GOT3 (cell line): ENCODE results near the gene AAGAB.

ENCODE experiments used
- DNase-seq: peaks from one replicate; lab custom pipeline; 2025; ENCODE audit warnings: mixed read lengths; lab: John Stamatoyannopoulos, UW

The AAGAB gene

GRCh38 chr15:67187351-67187854 lies 67.1 kb downstream of the AAGAB start:
- DNase-seq: no peak

DNA sequence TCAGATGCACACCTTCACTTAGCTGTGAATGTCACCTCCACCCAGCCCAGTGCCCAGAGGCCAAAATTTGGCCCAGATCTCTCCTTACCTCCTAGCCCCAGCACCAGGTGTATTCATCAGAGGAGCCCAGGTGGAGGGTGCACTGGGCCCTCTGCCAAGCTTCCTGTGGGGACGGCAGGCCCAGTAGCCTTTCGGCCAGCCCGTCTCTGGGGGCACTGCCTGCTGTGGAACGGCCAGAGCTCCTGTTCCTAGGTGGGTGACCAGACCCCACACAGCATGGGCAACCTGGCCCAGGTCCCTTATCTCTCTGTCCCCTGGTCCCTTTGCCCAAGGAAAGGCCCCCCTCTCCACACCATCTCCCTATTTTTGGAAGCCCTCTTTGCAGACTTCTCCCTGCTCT lies 67.8 kb downstream of the AAGAB start:
- no peak for DNase-seq

- DNase-seq: no peak
Observed at GRCh38 chr15:67186226-67186649, 68.2 kb downstream of the AAGAB start.

GRCh38 chr15:67185621-67186225 lies 68.7 kb downstream of the AAGAB start:
- DNase-seq: no peak

DNA sequence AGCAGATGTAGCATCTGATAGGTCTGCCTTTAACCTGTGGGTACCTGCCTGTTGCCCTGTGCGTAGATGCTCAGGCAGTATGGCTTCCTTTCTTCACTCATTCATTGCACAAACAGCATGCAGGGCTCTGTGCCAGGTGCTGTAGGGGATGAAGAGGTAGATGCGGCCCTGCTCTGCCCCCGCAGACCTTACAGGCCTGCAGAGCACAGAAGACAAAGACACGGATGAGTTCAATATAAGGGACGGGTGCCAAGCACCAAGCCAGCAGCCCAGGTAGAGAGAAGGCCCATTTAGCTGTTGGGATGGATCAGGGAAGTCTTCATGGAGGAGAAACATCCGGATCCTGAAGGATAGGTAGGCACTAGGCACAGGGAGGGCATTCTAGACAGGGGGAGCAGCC lies 69.4 kb downstream of the AAGAB start:
- no peak for DNase-seq

- DNase-seq: no peak
Observed at GRCh38 chr15:67184208-67184925, 70.1 kb downstream of the AAGAB start.

DNA sequence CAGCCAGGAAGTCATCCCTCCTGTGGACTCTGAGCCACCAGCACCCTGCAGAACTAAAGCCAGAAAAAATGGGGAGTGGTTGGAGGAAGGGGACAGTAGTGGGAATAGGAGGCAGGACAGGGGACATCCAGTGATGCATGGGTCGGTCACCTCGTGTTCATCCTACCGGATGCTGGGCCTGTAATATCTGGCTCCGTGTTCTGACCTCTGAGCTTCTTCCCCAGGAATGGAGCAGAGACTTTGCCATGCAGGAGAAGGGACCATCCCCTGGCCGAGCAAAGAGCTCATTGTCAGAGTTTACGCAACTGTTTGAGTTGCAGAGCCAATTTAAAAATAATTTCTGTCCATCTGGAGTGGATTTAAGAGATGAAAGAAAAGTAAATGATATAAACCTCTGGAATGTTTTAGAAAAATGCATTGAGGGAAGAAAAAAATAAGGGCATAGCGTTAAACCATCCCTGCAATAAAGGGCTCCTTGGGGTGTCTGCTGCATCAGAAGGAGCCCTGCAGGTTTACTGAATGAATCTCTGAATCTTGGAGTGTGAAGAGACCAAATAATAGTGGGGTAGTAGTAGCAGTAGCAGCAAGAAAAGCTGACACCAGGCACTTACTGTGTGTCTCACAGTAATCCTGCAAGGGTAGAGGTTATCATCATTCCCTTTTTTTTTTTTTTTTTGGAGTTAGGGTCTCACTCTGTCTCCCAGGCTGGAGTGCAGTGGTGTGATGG lies 70.9 kb downstream of the AAGAB start:
- DNase-seq: no peak

DNA sequence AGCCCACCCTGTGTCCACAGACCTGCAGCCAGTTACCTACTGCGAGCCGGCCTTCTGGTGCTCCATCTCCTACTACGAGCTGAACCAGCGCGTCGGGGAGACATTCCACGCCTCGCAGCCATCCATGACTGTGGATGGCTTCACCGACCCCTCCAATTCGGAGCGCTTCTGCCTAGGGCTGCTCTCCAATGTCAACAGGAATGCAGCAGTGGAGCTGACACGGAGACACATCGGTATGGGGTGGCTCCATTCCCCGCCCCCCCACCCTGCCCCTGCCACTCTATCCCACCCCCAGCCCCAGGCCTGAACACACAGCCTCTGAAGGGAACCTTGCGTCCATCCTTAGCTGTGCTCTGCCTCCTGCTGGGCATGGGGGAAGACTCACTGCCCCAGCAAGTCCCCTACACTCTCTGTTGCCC lies 73.2 kb downstream of the AAGAB start:
- DNase-seq: no peak

GRCh38 chr15:67180514-67181191 lies 73.8 kb downstream of the AAGAB start:
- no peak for DNase-seq

DNA sequence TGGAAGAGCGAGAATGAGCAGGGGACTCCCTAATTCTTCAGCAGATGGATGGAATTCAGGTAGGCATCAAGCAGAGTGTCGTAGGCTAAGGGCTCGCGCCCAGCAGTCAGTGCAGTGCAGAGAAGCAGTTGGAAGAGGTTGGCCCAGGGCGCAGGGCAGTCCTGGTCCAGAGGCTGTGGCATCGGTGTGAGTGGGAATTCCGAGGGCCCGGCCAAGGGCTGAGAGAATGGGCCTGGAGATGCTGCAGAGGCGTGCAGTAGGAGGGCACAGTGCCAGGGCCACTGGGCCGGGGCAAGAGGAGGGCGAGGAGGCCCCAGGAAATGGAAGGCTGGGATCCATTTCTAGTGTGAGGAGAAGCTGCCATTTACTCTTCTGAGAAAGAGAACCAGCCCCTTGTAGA lies 74.4 kb downstream of the AAGAB start:
- no peak for DNase-seq

GRCh38 chr15:67179411-67179995 lies 75.0 kb downstream of the AAGAB start:
- DNase-seq: no peak

- DNase-seq: no peak
Observed at GRCh38 chr15:67178569-67179210, 75.8 kb downstream of the AAGAB start.

DNA sequence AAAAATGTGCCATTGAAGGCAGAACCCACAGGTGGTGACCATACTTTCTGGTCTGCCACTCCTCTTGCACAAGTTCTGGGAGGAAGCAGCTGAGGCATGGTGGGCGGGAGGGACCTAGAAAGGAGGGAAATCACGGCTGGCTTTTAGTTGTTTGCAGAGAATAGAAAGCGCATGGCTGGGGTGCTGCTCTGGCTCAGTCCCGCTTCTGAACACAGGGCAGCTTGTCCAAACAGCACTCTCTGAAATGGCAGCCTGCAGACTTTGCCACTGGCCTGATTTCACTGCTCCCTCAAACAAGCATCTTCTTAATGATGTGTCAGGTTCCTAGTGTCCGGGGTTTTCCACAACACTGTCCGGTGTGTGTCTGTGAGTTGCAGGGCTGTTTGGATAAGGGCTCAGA lies 76.7 kb downstream of the AAGAB start:
- no peak for DNase-seq

DNA sequence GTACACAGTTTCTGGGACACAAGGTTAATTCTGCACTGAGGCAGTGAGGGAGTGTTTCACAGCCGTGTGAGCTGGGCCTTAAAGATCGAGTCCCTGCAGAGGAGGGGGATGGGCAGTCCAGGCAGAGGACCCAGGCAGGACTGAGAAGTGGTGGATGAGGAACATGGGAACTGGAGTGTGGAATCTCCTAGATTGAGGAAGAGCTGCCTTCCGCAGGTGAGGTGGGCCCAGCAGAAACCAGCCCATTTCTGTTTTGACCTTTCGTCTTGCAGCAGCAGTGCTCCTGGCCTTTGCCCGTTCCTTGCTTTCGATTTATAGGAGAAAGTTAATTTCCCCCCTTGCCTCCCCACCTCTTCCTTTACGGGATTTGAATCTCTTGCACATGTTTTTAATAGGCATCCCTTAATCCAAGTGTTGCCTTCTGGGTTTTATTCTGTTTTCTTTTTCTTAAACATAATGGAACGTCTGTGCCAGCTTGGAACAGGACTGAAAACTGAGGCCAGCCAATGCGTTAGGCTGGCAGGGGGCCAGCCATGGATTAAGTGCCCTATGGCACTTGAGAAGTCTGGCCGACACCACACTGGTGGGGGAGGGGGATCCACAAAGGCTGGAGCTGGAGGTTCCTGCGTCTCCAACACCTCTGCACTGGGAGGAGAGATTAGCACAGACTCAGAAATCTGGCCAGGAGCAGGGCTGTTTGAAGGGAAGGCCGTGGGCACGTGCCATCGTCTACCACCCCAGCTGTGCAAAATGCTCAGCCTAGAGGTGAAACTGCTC lies 78.1 kb downstream of the AAGAB start:
- DNase-seq: no peak

DNA sequence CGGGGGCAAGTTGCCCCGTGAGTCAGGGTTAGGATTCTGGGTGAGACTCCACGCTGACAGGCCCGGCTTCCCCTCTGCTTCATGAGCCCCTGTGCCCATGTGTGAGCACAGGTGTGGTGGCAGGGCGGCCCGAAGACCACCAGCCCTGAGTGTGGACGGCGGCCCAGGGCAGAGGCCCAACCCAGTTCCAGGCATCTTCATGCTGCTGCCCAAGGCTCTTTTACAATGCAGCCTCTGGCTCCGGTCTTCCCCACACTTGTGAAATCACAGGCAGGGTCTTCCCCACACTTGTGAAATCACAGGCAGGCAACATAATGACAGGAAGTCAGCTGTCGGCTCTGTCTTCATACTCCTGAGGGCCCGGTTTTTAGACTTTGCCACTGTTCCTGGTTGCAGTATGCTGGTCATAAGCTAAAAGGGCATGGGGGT lies 78.8 kb downstream of the AAGAB start:
- DNase-seq: no peak

GRCh38 chr15:67174864-67175573 lies 79.4 kb downstream of the AAGAB start:
- DNase-seq: no peak

DNA sequence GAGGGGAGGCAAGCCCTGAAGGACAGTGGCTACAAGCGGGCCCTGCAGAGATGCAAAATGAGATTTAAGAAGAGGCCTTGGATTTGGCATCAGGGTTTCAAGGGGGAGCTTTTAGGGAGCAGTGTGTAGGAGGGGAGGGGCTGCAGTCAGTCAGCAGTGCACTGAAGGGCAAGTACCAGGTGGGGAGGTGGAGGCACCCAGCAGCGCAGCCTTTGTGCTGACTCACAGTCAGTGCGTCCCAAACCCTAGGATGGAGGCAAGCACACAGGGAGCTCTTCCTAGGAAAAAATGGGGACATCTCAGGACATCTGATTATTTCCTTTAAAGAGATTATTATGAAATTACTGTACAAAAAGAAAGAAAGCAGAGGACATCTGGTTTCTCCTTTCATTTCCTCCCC lies 80.0 kb downstream of the AAGAB start:
- DNase-seq: no peak

GRCh38 chr15:67173786-67174185 lies 80.7 kb downstream of the AAGAB start:
- no peak for DNase-seq

- no peak for DNase-seq
Observed at GRCh38 chr15:67173005-67173404, 81.5 kb downstream of the AAGAB start.

DNA sequence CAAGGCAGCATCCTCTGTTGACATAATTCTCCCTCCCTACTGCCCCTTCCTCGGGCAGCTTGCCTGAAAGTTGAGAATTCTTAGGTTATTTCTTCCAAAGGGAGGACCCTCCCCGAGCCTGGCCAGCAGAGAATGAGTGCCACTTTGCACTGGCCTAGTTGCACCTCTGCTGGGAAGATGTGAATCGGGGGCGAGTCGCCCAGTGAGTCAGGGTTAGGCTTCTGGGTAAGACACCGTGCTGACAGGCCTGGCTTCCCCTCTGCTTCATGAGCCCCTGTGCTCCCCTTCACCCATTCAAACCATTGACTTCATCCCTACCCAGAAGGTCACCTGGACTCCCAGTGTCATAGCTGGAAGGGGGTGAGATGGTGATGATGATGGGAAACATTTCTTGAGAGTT lies 82.3 kb downstream of the AAGAB start:
- DNase-seq: no peak
